HG02970 (cell line): ENCODE results near the gene MACROH2A1.

Experiments
- ATAC-seq: cut with Tn5 transposase; IDR thresholded peaks from one replicate; pipeline ENCODE4 v1.9.1; 2021; ENCODE audit warnings: mild to moderate bottlenecking, moderate library complexity, moderate number of reproducible peaks; ENCODE audit not compliant: unreplicated experiment, low FRiP score

MACROH2A1 gene

GRCh38 chr5:135398855-135399793, at the start of gene MACROH2A1:
Gene MACROH2A1 (minus strand): TSS chr5:135399231. CDS start chr5:135389093, 10,138 bp downstream.
- ATAC-seq, result peak; percentile 89

GRCh38 chr5:135448071-135448739, 49.2 kb upstream of the MACROH2A1 start:
- no peak for ATAC-seq

- no peak for ATAC-seq
Measured at GRCh38 chr5:135447298-135447929, 48.4 kb upstream of the MACROH2A1 start, which contains the start of gene DCANP1. Gene DCANP1 (minus strand): TSS chr5:135447348. CDS start chr5:135447108, 240 bp downstream.

DNA sequence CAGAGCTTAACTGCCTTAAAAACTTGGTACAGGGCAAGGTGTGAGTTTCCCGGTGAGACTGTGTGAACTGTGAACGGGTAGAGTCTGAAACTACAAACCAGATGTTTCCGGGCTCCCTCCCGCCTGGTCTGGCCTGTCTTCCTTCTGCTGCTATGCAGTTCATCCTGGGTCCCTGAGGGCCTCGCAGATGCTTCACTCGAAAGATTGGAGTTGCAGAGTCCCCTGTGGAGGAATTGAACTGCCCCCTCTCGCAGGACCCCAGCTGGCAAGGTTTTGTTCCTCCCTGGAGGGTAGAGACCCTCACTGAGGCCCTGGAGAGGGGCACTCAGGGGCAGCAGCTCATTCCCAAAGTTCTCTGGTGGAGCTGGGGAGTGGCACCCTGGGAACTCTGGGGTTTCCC, 47.6 kb upstream of the MACROH2A1 start:
- no peak for ATAC-seq

GRCh38 chr5:135446206-135446605, 47.2 kb upstream of the MACROH2A1 start:
- no peak for ATAC-seq

GRCh38 chr5:135445306-135445985, 46.4 kb upstream of the MACROH2A1 start:
- ATAC-seq, result no peak

GRCh38 chr5:135444881-135445280, 45.9 kb upstream of the MACROH2A1 start:
- ATAC-seq, result no peak

DNA sequence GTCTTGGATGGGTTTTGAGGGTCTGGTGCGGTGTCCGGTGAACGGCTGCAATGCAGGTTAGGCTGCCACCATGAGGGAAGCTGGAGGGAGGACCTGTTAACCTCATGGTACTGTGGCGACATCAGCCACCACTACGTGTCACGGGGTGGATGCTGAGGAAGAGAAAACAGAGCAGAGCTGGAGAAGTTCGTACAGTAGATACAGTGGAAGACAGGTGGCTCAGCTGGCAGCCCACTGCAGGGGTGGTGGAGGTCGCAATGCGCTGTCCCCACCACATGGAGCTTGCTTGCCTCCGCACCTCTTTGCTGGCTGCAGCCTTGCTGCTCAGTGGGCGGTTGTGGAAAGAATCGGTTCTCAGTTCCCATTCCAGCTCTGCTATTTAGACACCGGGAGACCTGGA, 45.3 kb upstream of the MACROH2A1 start:
- no peak for ATAC-seq

DNA sequence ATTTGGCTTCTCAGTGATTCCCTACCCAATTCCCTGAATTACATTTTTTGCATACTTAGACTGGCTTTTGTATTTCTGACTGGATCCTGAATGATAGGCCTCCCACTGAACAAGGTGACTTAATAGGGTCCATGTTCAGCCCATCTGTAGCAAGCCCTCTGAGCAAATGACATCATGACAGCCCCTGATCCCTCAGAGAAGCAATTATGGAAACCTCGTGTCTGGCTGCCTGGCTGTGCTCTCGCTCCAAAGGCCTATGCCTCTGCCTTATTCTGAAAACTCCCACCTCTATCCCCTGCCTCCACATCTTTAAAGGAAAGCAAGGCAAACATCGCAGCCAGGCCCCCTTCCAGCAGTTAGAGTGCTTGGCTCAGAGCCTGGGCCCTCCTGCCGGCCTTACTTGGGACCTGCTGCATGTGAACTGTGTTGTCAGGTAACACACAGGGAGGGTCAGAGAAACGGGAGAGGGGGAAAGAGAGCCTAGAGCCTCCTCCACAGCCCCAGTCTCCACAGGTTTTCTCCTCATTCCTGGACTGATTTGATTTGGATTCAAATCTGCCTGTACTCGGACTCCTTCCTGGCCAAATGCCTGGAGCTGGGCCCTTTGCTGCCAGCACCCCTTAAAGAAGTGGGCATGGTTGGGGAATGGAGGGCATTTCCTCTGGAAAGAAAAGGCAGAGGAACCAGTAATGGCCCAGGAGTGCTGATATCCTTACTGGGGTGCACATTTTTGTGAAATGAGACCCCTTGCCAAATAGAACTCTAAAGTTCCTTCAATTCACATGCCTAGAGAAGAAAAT, 44.3 kb upstream of the MACROH2A1 start:
- no peak for ATAC-seq

DNA sequence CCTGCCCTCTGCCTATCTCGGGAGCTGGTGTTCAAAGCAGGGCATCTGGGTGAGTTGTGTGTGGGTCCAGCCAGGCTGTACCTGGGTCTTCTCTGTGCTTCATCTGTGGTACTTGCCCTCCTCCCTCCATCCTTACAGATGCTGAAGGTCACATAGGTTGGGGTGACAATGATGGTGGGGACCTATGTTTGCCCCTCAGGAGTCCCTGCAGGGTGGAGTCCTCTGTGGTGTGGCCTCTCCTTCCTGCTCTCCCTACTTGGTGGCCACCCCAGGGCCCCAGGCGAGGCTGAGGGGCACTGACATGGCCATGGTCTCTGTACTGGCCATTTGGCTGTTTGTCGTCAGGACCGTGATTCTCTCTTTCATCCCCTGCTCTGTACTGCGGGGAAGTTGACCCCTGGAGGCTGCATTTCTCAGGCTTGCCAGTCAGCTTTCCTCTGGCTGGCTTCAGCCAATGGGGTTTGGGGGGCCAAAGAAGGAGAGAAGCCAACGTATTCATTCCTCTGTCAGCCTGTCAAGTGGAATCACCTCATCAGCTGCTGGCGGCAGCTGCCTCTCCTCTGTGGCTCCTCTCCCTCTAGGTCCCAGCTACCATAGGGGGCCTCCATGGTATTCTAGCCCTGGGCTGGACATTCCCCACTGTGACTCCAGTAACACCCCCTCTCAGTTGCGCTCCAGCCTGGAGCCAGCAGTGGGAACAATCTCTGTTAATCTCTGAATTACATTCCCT, 43.6 kb upstream of the MACROH2A1 start:
- ATAC-seq, result no peak

DNA sequence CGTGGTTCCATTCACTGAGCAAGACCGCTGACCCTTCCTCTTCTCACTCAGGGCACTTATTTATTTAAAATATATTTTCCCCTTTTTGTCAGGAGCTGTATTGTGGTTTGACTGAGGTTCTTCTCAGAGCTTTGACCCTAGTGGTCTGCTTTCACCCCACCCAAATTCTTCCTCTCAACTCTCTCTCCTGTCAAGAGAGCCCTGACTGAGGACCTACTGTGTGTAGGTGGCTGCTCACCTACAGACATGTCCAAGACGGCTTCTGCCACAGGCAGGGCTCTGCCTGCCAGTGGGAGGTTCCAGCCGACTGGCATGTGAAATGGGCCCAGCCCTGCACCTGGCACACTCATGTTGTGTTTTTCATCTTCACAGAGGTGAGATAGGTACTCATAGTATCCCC, 42.9 kb upstream of the MACROH2A1 start:
- no peak for ATAC-seq

GRCh38 chr5:135441350-135441831, 42.4 kb upstream of the MACROH2A1 start:
- no peak for ATAC-seq

GRCh38 chr5:135440916-135441315, 41.9 kb upstream of the MACROH2A1 start:
- ATAC-seq, result no peak

DNA sequence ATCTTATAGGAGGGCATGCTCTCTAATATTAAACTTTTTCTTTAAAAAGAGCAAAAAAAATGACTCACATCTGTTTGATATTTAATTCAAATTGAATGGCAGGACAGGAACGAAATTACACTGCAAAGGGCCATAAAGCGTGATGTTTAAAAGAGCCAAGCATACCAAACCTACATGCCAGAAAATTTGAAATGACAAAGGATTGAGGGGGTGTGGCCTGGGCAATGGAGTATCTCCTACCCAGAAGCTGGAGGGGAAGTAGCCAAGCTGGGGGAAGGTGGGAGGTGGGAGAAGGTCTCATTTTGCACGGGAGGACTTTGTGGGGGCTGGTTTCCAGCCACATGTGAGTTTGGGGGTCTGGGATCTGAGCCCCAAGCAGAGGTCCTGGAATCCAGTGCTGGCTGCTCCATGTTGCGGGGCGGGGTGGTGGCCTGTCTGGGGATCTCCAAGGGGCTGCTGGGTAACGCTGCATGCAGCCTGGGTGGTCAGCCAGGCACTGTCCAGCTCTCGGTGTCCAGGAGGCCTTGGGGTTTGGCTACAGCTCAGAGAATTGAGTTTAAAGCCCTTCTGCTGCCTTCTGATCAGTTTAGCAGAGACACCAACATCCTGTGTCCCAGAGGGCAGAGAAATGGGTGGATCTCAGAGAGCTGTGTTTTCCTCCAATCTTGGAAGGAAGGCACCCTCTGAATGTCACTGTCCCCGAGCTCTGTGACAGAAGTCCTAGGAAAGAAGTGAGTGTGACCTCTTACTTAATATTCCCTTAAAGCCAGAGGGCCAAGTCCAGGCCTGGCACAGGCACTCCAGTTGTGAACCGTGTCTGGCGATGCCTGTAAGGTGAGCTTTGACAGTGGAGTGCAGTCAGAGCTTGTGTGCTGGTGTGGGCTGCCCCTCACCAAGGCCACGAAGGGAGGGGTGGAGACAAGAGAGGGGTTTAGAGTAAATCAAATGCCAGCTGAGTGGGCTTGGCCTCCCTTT, 40.5 kb upstream of the MACROH2A1 start:
- ATAC-seq, result no peak

DNA sequence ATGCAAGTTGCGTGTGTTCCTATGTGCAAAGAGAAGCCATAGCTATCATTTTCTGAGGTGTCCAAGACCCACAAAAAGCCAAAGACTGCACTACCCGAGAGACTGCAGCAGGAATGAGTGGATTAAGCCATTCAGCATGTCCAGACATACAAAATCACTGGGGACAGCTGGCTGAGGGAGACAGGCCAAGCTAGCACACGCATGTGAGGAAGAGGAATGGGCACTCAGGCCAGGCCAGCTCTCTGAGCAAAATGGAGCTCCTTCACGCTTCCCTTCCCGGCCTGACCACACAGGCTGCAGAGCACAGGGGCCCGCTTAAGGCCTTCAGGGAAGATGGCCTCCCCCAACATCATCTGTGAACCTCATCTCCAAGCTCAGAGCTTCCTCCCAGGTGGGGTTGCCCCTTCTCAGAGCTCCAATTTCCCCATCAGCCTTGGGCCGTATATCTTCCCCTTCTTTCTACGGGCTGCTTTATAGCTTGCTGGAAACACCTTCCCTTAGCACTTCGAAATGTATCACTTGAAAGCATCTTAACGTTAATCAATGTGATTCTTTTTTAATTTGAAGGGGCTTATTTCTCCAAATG, 39.7 kb upstream of the MACROH2A1 start:
- no peak for ATAC-seq

GRCh38 chr5:135437796-135438560, 38.9 kb upstream of the MACROH2A1 start:
- ATAC-seq, result no peak

DNA sequence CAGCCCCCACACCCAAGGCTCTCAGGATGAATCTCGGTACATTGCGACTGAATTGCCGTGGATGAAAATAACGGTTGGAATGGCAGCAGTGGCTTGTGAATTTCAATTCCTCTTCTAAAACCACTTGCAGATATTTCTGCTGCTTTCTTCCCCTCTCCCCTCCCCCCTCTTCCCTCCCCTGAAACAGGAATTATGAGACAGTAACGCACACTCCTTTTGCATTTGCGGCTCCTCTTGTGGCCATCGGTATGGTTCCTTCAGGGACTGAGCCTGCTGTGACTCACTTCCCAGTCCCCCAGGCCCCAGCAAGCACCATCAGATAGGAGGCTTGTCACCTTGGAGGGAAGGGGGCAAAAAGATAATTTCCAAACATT, 38.4 kb upstream of the MACROH2A1 start:
- ATAC-seq, result no peak
